H1 (cell line): ENCODE results near the gene AP3S1. TPM values are rescaled to one million over a fixed set of nuclear protein-coding genes. Genes with fewer than 3 reads are reported as not detected.

Experiments used
- CTCF ChIA-PET: fragments of 300-600 bp; sonication (Branson Sonifier 250); formaldehyde crosslinking; loops from one replicate; lab custom pipeline; 2021; ENCODE audit not compliant: partially characterized antibody; lab: Charles Lee
- POLR2A ChIA-PET: fragments of 300-600 bp; sonication (Branson Sonifier 250); formaldehyde crosslinking; loops from one replicate; lab custom pipeline; 2021; ENCODE audit warnings: inconsistent platforms; ENCODE audit not compliant: partially characterized antibody; lab: Charles Lee
- DNase-seq, 2 experiments: peaks; one replicate each; pipeline versions ENCODE4 v3.0.0 to v3.0.0-alpha.2; 2010 to 2022; ENCODE audit warnings: low spot score in 2 of 2, low read depth in 1 of 2, mixed read lengths in 1 of 2
- FAIRE-seq: peaks from 2 replicates; lab custom pipeline; 2011; peaks lifted over from hg19 to GRCh38; lab: Jason Lieb, UNC
- H2AFZ ChIP-seq: 2 replicates; pipeline ENCODE4 v1.8.1; 2012; ENCODE audit warnings: low read length, inconsistent platforms
- H2AK5ac ChIP-seq: 2 replicates; pipeline ENCODE4 v1.6.1; 2013; ENCODE audit warnings: low read depth, low read length
- H2BK120ac ChIP-seq: replicated peaks from 2 replicates; pipeline ENCODE3; 2013; ENCODE audit warnings: low read depth, low read length, inconsistent platforms
- H2BK12ac ChIP-seq: 2 replicates; pipeline ENCODE4 v1.6.1; 2013; ENCODE audit warnings: low read depth, low read length
- H2BK15ac ChIP-seq: 2 replicates; pipeline ENCODE4 v1.6.1; 2013; ENCODE audit warnings: low read length
- H2BK20ac ChIP-seq: 2 replicates; pipeline ENCODE4 v1.6.1; 2013; ENCODE audit warnings: low read length
- H2BK5ac ChIP-seq: 2 replicates; pipeline ENCODE4 v1.6.1; 2013; ENCODE audit warnings: low read depth, low read length
- H3K14ac ChIP-seq: 2 replicates; pipeline ENCODE4 v1.6.1; 2013; ENCODE audit warnings: inconsistent platforms; ENCODE audit not compliant: insufficient read length
- H3K18ac ChIP-seq: 2 replicates; pipeline ENCODE4 v1.6.1; 2013; ENCODE audit warnings: low read length; ENCODE audit errors: extremely low read depth
- H3K23ac ChIP-seq: 2 replicates; pipeline ENCODE4 v1.6.1; 2013; ENCODE audit warnings: inconsistent platforms; ENCODE audit not compliant: insufficient read length
- H3K23me2 ChIP-seq: 2 replicates; pipeline ENCODE4 v1.6.1; 2013; ENCODE audit warnings: low read depth, low read length
- H3K27ac ChIP-seq: 2 replicates; pipeline ENCODE4 v1.6.1; 2011; ENCODE audit warnings: low read depth, low read length, inconsistent platforms
- H3K27me3 ChIP-seq, 4 experiments: replicated peaks in 1 of 4; 1 replicate in 1 of 4; 2 replicates in 3 of 4; pipeline versions ENCODE4 v1.6.1 to v1.8.1; 2011 to 2013; ENCODE audit warnings: low read length in 3 of 4, mild to moderate bottlenecking in 3 of 4, inconsistent platforms in 2 of 4, mixed read lengths in 2 of 4, moderate library complexity in 1 of 4; ENCODE audit not compliant: control insufficient read depth in 3 of 4, insufficient read depth in 3 of 4; ENCODE audit errors: extremely low read depth in 1 of 4
- H3K36me3 ChIP-seq, 4 experiments: 2 replicates each; pipeline versions ENCODE4 v1.6.1 to v1.8.1; 2011 to 2013; ENCODE audit warnings: mild to moderate bottlenecking in 4 of 4, low read length in 3 of 4, moderate library complexity in 2 of 4, control low read depth in 1 of 4, inconsistent platforms in 1 of 4; ENCODE audit not compliant: insufficient read depth in 4 of 4, control insufficient read depth in 2 of 4
- H3K4ac ChIP-seq: replicated peaks from 2 replicates; pipeline ENCODE3; 2013; ENCODE audit warnings: low read length, low read depth, mixed read lengths, inconsistent platforms; ENCODE audit not compliant: insufficient read length
- H3K4me1 ChIP-seq, 4 experiments: replicated peaks in 1 of 4; 1 replicate in 1 of 4; 2 replicates in 3 of 4; pipeline versions ENCODE4 v1.6.1 to v1.8.1; 2011 to 2013; ENCODE audit warnings: low read length in 3 of 4, inconsistent platforms in 2 of 4, mixed read lengths in 1 of 4; ENCODE audit not compliant: insufficient read depth in 4 of 4, control insufficient read depth in 3 of 4
- H3K4me2 ChIP-seq, 2 experiments: 2 replicates each; pipeline versions ENCODE4 v1.6.1 to v1.8.1; 2011 to 2013; ENCODE audit warnings: low read depth in 2 of 2, low read length in 2 of 2, control low read depth in 1 of 2, inconsistent platforms in 1 of 2, mild to moderate bottlenecking in 1 of 2; ENCODE audit not compliant: insufficient read depth in 1 of 2
- H3K4me3 ChIP-seq, 4 experiments: fragments of 200-600, 300-600 bp in 1 of 4; sonication (generic), shearing (Covaris generic), sonication (Bioruptor Twin) in 1 of 4; 2 replicates each; pipeline versions ENCODE4 v1.5.1 to v1.8.1; 2011 to 2016; ENCODE audit warnings: low read length in 4 of 4, low read depth in 3 of 4, control low read depth in 2 of 4, inconsistent platforms in 2 of 4, mild to moderate bottlenecking in 2 of 4, mixed read lengths in 1 of 4, moderate library complexity in 1 of 4; ENCODE audit not compliant: insufficient read depth in 2 of 4; ENCODE audit errors: extremely low read depth in 1 of 4
- H3K56ac ChIP-seq: replicated peaks from 2 replicates; pipeline ENCODE3; 2013; ENCODE audit warnings: low read depth, mild to moderate bottlenecking, mixed read lengths, low read length, inconsistent platforms; ENCODE audit not compliant: insufficient read length
- H3K79me1 ChIP-seq: 2 replicates; pipeline ENCODE4 v1.6.1; 2013; ENCODE audit warnings: low read depth, low read length, control low read depth
- H3K79me2 ChIP-seq, 2 experiments: 2 replicates each; pipeline versions ENCODE4 v1.6.1 to v1.8.1; 2012 to 2013; ENCODE audit warnings: low read length in 2 of 2, mild to moderate bottlenecking in 2 of 2, inconsistent platforms in 1 of 2; ENCODE audit not compliant: insufficient read depth in 2 of 2, control insufficient read depth in 1 of 2
- H3K9ac ChIP-seq, 4 experiments: replicated peaks in 1 of 4; 1 replicate in 1 of 4; 2 replicates in 3 of 4; pipeline versions ENCODE4 v1.6.1 to v1.8.1; 2011 to 2013; ENCODE audit warnings: low read depth in 3 of 4, low read length in 3 of 4, control low read depth in 2 of 4, mild to moderate bottlenecking in 2 of 4, moderate library complexity in 2 of 4, inconsistent platforms in 1 of 4; ENCODE audit errors: extremely low read depth in 1 of 4
- H3K9me3 ChIP-seq, 2 experiments: 2 replicates each; pipeline versions ENCODE4 v1.6.1 to v1.8.1; 2012 to 2013; ENCODE audit warnings: mild to moderate bottlenecking in 2 of 2, moderate library complexity in 2 of 2, control low read depth in 1 of 2, inconsistent platforms in 1 of 2, low read depth in 1 of 2, low read length in 1 of 2, mixed read lengths in 1 of 2; ENCODE audit not compliant: insufficient read depth in 2 of 2
- H4K20me1 ChIP-seq, 2 experiments: replicated peaks in 1 of 2; 2 replicates each; pipeline versions ENCODE3 to v1.8.1; 2011 to 2013; ENCODE audit warnings: inconsistent platforms in 2 of 2, low read length in 2 of 2, mild to moderate bottlenecking in 1 of 2; ENCODE audit not compliant: insufficient read depth in 2 of 2, control insufficient read depth in 1 of 2
- H4K5ac ChIP-seq: 2 replicates; pipeline ENCODE4 v1.6.1; 2013; ENCODE audit warnings: low read length, low read depth, mixed read lengths, inconsistent platforms; ENCODE audit not compliant: insufficient read length
- H4K8ac ChIP-seq: 2 replicates; pipeline ENCODE4 v1.8.0; 2013; ENCODE audit warnings: mild to moderate bottlenecking, moderate library complexity, low read length, inconsistent platforms; ENCODE audit not compliant: insufficient read depth; ENCODE audit errors: extremely low read depth
- H4K91ac ChIP-seq: replicated peaks from 2 replicates; pipeline ENCODE3; 2013; ENCODE audit warnings: low read length, mixed read lengths, inconsistent platforms; ENCODE audit not compliant: insufficient read length
- CHD1 ChIP-seq: IDR thresholded peaks from 2 replicates; pipeline ENCODE4 v1.6.1; 2012; ENCODE audit warnings: low read depth, low read length, improper control_type of control experiment
- EZH2 ChIP-seq: fragments of 200-600 bp; sonication (generic); IDR thresholded peaks from 2 replicates; pipeline ENCODE4 v1.7.1; 2012; ENCODE audit warnings: low read depth, mild to moderate bottlenecking, moderate library complexity, low read length, inconsistent platforms; ENCODE audit not compliant: severe bottlenecking
- GTF2F1 ChIP-seq: IDR thresholded peaks from 2 replicates; pipeline ENCODE4 v1.6.1; 2012; ENCODE audit warnings: low read depth, low read length, improper control_type of control experiment, borderline replicate concordance
- JUND ChIP-seq: IDR thresholded peaks from 2 replicates; pipeline ENCODE4 v1.6.1; 2011; ENCODE audit warnings: mild to moderate bottlenecking, improper control_type of control experiment, low read length
- NANOG ChIP-seq: IDR thresholded peaks from 2 replicates; pipeline ENCODE4 v1.6.1; 2011; ENCODE audit warnings: low read length, low read depth, mild to moderate bottlenecking, inconsistent platforms; ENCODE audit not compliant: insufficient read depth, poor library complexity, severe bottlenecking
- NRF1 ChIP-seq: IDR thresholded peaks from 2 replicates; pipeline ENCODE4 v1.6.1; 2011; ENCODE audit warnings: mild to moderate bottlenecking, low read depth, low read length, improper control_type of control experiment
- RAD21 ChIP-seq, 2 experiments: IDR thresholded peaks in 1 of 2; conservative IDR thresholded peaks in 1 of 2; 2 replicates each; pipeline ENCODE4 v1.6.1; 2011; ENCODE audit warnings: low read depth in 2 of 2, low read length in 2 of 2, improper control_type of control experiment in 1 of 2, inconsistent platforms in 1 of 2, mild to moderate bottlenecking in 1 of 2, moderate library complexity in 1 of 2
- SIN3A ChIP-seq, 2 experiments: IDR thresholded peaks in 1 of 2; conservative IDR thresholded peaks in 1 of 2; 2 replicates each; pipeline ENCODE4 v1.6.1; 2011 to 2012; ENCODE audit warnings: low read length in 2 of 2, improper control_type of control experiment in 1 of 2, low read depth in 1 of 2, mild to moderate bottlenecking in 1 of 2
- SIX5 ChIP-seq: IDR thresholded peaks from 2 replicates; pipeline ENCODE4 v1.6.1; 2011; ENCODE audit warnings: mild to moderate bottlenecking, low read depth, low read length
- SUZ12 ChIP-seq: fragments of 200-600 bp; sonication (generic); IDR thresholded peaks from 2 replicates; pipeline ENCODE4 v1.6.1; 2012; ENCODE audit warnings: mild to moderate bottlenecking, inconsistent platforms, low read length, moderate library complexity, mixed read lengths
- WGBS, 2 experiments: shearing (Covaris generic) in 1 of 2; methylation state at CpG; one replicate each; pipeline versions ENCODE4 v1.1.6 to v1.1.7; 2013 to 2015; ENCODE audit warnings: low lambda C conversion rate in 2 of 2, mixed read lengths in 2 of 2, inconsistent platforms in 1 of 2, low coverage in 1 of 2, missing lambda C conversion rate in 1 of 2; ENCODE audit not compliant: insufficient replicate concordance in 2 of 2, insufficient coverage in 1 of 2, insufficient read length in 1 of 2; ENCODE audit errors: extremely low coverage in 1 of 2, missing lambda C conversion rate in 1 of 2; 5-methylcytosine and 5-hydroxymethylcytosine counted together
- polyA plus RNA-seq, 7 experiments: library from polyadenylated mRNA; depleted of rRNA in 3 of 7; stranded (reverse) in 5 of 7; unstranded in 2 of 7; fragments of >200 nt in 5 of 7; fragments of 200-250 nt in 2 of 7; gene quantifications; 1 replicate in 5 of 7; 2 replicates in 1 of 7; 4 replicates in 1 of 7; pipeline versions ENCODE4 v1.2.1 to v1.2.3, GENCODE V29; 2011 to 2013; ENCODE audit warnings: missing spikeins in 2 of 7, mixed read lengths in 2 of 7
- total RNA-seq: library from RNA; stranded (reverse); fragmentation: NEBNext Ultra II Directional; extraction: Animal tissue kit (Norgen Biotek cat#: 25700); gene quantifications from 2 replicates; pipeline ENCODE4 v1.2.1, GENCODE V29; 2021
- TF ChIP-seq, protein P1 (sequence below): IDR thresholded peaks from 2 replicates; pipeline ENCODE4 v1.6.1; 2011; ENCODE audit warnings: low read depth, mild to moderate bottlenecking, low read length; ENCODE audit not compliant: insufficient read depth

AP3S1 gene
- total and polyA plus RNA-seq, 2 of the 8 experiments (the other 6 are each of a cell fraction or from before 2014, with no cell fraction given) = 26.6 to 72.7 TPM

GRCh38 chr5:115801152-115801551 lies 40.6 kb upstream of the AP3S1 start:
- Histone ChIP-seq H2AK5ac (no peak overlapping the region), H3K23ac (no peak overlapping the region), H2BK20ac (no peak overlapping the region), H3K9me3 (no peaks in the 10 kb centered on the region), H3K23me2 (no peaks in the 10 kb centered on the region), H3K4me2 (no peak overlapping the region), H4K91ac (no peak overlapping the region), H3K18ac (no peak overlapping the region), H4K8ac (no peak overlapping the region), H3K56ac (no peak overlapping the region), H4K5ac (no peak overlapping the region), H3K4me1 (no peaks in the 10 kb centered on the region), H4K20me1 (no peaks in the 10 kb centered on the region), H3K79me2 (no peaks in the 10 kb centered on the region), H3K14ac (no peak overlapping the region), H3K27me3 (no peaks in the 10 kb centered on the region), H3K79me1 (no peaks in the 10 kb centered on the region), H3K4me3 (no peak overlapping the region), H2AFZ (no peak overlapping the region), H3K27ac (no peak overlapping the region), H3K36me3 (peaks cover 0 to 15% (median 0%) of the 10 kb centered on the region in 4 experiments; a peak in 3 of 8 replicates), H2BK120ac (no peak overlapping the region), H3K4ac (no peak overlapping the region), H3K9ac (no peak overlapping the region), H2BK15ac (no peak overlapping the region), H2BK12ac (no peak overlapping the region), H2BK5ac (no peak overlapping the region)
- DNase-seq = no peak
- CTCF ChIA-PET = interaction anchor here (1.9 kb wide), 1 partner anchor 13 kb away, joined by 7 read pairs; no protein-coding TSS in a partner anchor
- 94% methylated on average over 2 of the region's 2 CpGs; no CpG with 5 or more reads in 1 of the 2 experiments for WGBS, 2 experiments
- POLR2A ChIA-PET = no interaction called here
- no peak for FAIRE-seq
- TF ChIP-seq, protein P1, sequence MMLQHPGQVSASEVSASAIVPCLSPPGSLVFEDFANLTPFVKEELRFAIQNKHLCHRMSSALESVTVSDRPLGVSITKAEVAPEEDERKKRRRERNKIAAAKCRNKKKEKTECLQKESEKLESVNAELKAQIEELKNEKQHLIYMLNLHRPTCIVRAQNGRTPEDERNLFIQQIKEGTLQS = no peak
- TF ChIP-seq NRF1 = no peak
- TF ChIP-seq CHD1 = no peak
- no peak for TF ChIP-seq EZH2
- TF ChIP-seq RAD21 (IDR thresholded peaks at IDR 0.05 in 1 of 2, conservative IDR thresholded peaks at IDR 0.05 in 1 of 2; ENCODE audit: low read depth in 2 of 2, low read length in 2 of 2) = no peak
- no peak for TF ChIP-seq SIN3A (conservative IDR thresholded peaks at IDR 0.05 in 1 of 2, IDR thresholded peaks at IDR 0.05 in 1 of 2; ENCODE audit: low read depth in 1 of 2, low read length in 2 of 2)
- no peak for TF ChIP-seq GTF2F1
- TF ChIP-seq JUND = no peak
- TF ChIP-seq SIX5 = no peak
- no peak for TF ChIP-seq SUZ12
- no peak for TF ChIP-seq NANOG
